HCT116 (cell line): ENCODE results near the gene ACTR6.

Source experiments
- CTCF ChIP-seq, 3 experiments: fragments of 200-600 bp in 1 of 3; sonication (generic) in 1 of 3; IDR thresholded peaks in 2 of 3; conservative IDR thresholded peaks in 1 of 3; 2 replicates each; pipeline ENCODE4 v1.5.1; 2012 to 2017; ENCODE audit warnings: low read depth in 2 of 3, low read length in 2 of 3, antibody characterized with exemption in 1 of 3, borderline replicate concordance in 1 of 3, control low read depth in 1 of 3, mild to moderate bottlenecking in 1 of 3, mixed read lengths in 1 of 3, mixed run types in 1 of 3, moderate library complexity in 1 of 3; ENCODE audit not compliant: insufficient read depth in 1 of 3
- POLR2A ChIP-seq: IDR thresholded peaks from 2 replicates; pipeline ENCODE4 v1.7.0; 2011; ENCODE audit warnings: borderline replicate concordance; ENCODE audit not compliant: insufficient read depth, insufficient read length; ENCODE audit errors: extremely low read depth

- TF ChIP-seq CTCF (IDR thresholded peaks at IDR 0.05 in 2 of 3, conservative IDR thresholded peaks at IDR 0.05 in 1 of 3; ENCODE audit: borderline replicate concordance in 1 of 3, insufficient read depth in 1 of 3, low read depth in 2 of 3, low read length in 2 of 3) (no peak), POLR2A (no peak)
These were observed 51.3 kb downstream of the ACTR6 start for GRCh38 chr12:100251917-100252316.
